Endothelial cell of umbilical vein (primary cell): ENCODE measurements around the gene PIK3CB. TPM values are rescaled to one million over a fixed set of nuclear protein-coding genes. Genes with fewer than 3 reads are reported as not detected.

Source experiments
- BruUV-seq: library from RNA; stranded (reverse); fragments of 400-500 nt; replicated peaks from 2 replicates; lab custom pipeline; 2021; lab: Mats Ljungman, UMichigan
- CTCF ChIA-PET: fragments of 300-600, 350-600 bp; sonication (Branson Sonifier 250); formaldehyde crosslinking; loops from one replicate; lab custom pipeline; 2021; ENCODE audit warnings: antibody characterized with exemption, inconsistent platforms; lab: Charles Lee
- POLR2A ChIA-PET: fragments of 300-600, 350-600 bp; sonication (Branson Sonifier 250); formaldehyde crosslinking; loops from one replicate; lab custom pipeline; 2021; ENCODE audit warnings: antibody characterized with exemption, inconsistent platforms; lab: Charles Lee
- DNase-seq: peaks from one replicate; pipeline ENCODE4 v3.0.0-alpha.2; 2011; ENCODE audit warnings: low read depth, low spot score
- FAIRE-seq: peaks from 2 replicates; lab custom pipeline; 2011; peaks lifted over from hg19 to GRCh38; lab: Jason Lieb, UNC
- H2AFZ ChIP-seq: 2 replicates; pipeline ENCODE4 v1.6.0; 2012; ENCODE audit warnings: low read depth, low read length, control low read depth, inconsistent platforms
- H3K27ac ChIP-seq: 2 replicates; pipeline ENCODE4 v1.5.1; 2011; ENCODE audit warnings: low read depth, mild to moderate bottlenecking, control low read depth, low read length, moderate library complexity; ENCODE audit not compliant: insufficient read depth
- H3K27me3 ChIP-seq, 2 experiments: 2 replicates each; pipeline versions ENCODE4 v1.6.0 to v1.6.1; 2011; ENCODE audit warnings: low read length in 2 of 2, mixed read lengths in 1 of 2; ENCODE audit not compliant: control insufficient read depth in 2 of 2, insufficient read depth in 2 of 2
- H3K36me3 ChIP-seq, 2 experiments: 2 replicates in 1 of 2; 3 replicates in 1 of 2; pipeline ENCODE4 v1.5.1; 2011; ENCODE audit warnings: low read length in 2 of 2, mild to moderate bottlenecking in 1 of 2, moderate library complexity in 1 of 2; ENCODE audit not compliant: control insufficient read depth in 2 of 2, insufficient read depth in 2 of 2; ENCODE audit errors: extremely low read depth in 1 of 2
- H3K4me1 ChIP-seq: 3 replicates; pipeline ENCODE4 v1.5.1; 2011; ENCODE audit warnings: mild to moderate bottlenecking, low read length; ENCODE audit not compliant: control insufficient read depth, insufficient read depth; ENCODE audit errors: extremely low read depth
- H3K4me2 ChIP-seq: 2 replicates; pipeline ENCODE4 v1.6.1; 2011; ENCODE audit warnings: low read length, control low read depth, mixed read lengths; ENCODE audit not compliant: insufficient read depth
- H3K4me3 ChIP-seq, 3 experiments: fragments of 200-600 bp in 1 of 3; sonication (generic), shearing (Covaris generic) in 1 of 3; replicated peaks in 1 of 3; 2 replicates each; pipeline ENCODE4 v1.5.1; 2011 to 2016; ENCODE audit warnings: control low read depth in 3 of 3, low read length in 3 of 3, mild to moderate bottlenecking in 2 of 3, inconsistent platforms in 1 of 3, low read depth in 1 of 3, moderate library complexity in 1 of 3; ENCODE audit not compliant: insufficient read depth in 1 of 3
- H3K79me2 ChIP-seq: 2 replicates; pipeline ENCODE4 v1.6.0; 2012; ENCODE audit warnings: low read length, inconsistent platforms; ENCODE audit not compliant: control insufficient read depth, insufficient read depth
- H3K9ac ChIP-seq: replicated peaks from 2 replicates; pipeline ENCODE3; 2011; ENCODE audit warnings: low read length, control low read depth; ENCODE audit not compliant: insufficient read depth; ENCODE audit errors: extremely low read depth
- H3K9me1 ChIP-seq: replicated peaks from 3 replicates; pipeline ENCODE4 v1.6.0; 2011; ENCODE audit warnings: mild to moderate bottlenecking, low read length; ENCODE audit not compliant: control insufficient read depth, insufficient read depth; ENCODE audit errors: extremely low read depth
- H3K9me3 ChIP-seq: replicated peaks from 2 replicates; pipeline ENCODE4 v1.5.1; 2012; ENCODE audit warnings: low read length, inconsistent platforms; ENCODE audit not compliant: control insufficient read depth, insufficient read depth
- H4K20me1 ChIP-seq: replicated peaks from 2 replicates; pipeline ENCODE3; 2011; ENCODE audit warnings: mild to moderate bottlenecking, low read length; ENCODE audit not compliant: control insufficient read depth, insufficient read depth; ENCODE audit errors: extremely low read depth
- CTCF ChIP-seq, 2 donors: IDR thresholded peaks; 1 replicate in 1 of 2; 2 replicates in 1 of 2; pipeline ENCODE4 v1.5.1; 2011; ENCODE audit warnings: low read length in 2 of 2, mild to moderate bottlenecking in 2 of 2, moderate library complexity in 2 of 2, control low read depth in 1 of 2, inconsistent platforms in 1 of 2, low read depth in 1 of 2; ENCODE audit not compliant: insufficient read depth in 1 of 2; ENCODE audit errors: extremely low read depth in 1 of 2
- EZH2 ChIP-seq: IDR thresholded peaks from 2 replicates; pipeline ENCODE4 v1.6.1; 2012; ENCODE audit warnings: borderline replicate concordance, low read depth, mild to moderate bottlenecking, moderate library complexity, low read length, inconsistent platforms; ENCODE audit not compliant: severe bottlenecking
- FOS ChIP-seq: IDR thresholded peaks from 2 replicates; pipeline ENCODE4 v1.6.1; 2011; ENCODE audit warnings: mild to moderate bottlenecking, low read length, moderate library complexity, borderline replicate concordance; ENCODE audit not compliant: insufficient read depth
- GATA2 ChIP-seq: IDR thresholded peaks from 2 replicates; pipeline ENCODE4 v1.7.0; 2011; ENCODE audit warnings: low read depth, mild to moderate bottlenecking, moderate library complexity, mixed read lengths, low read length; ENCODE audit not compliant: insufficient read length, insufficient read depth
- JUN ChIP-seq: IDR thresholded peaks from 2 replicates; pipeline ENCODE4 v1.6.1; 2011; ENCODE audit warnings: borderline replicate concordance, low read depth; ENCODE audit not compliant: insufficient read length, insufficient read depth
- MAX ChIP-seq: IDR thresholded peaks from 2 replicates; pipeline ENCODE4 v1.6.1; 2011; ENCODE audit not compliant: insufficient read depth, insufficient read length
- MYC ChIP-seq: IDR thresholded peaks from one replicate; pipeline ENCODE4 v1.6.1; 2011; ENCODE audit warnings: mild to moderate bottlenecking, low read depth, low read length
- POLR2A ChIP-seq: IDR thresholded peaks from 2 replicates; pipeline ENCODE4 v1.6.1; 2012; ENCODE audit warnings: low read depth, mild to moderate bottlenecking, control low read depth, low read length
- POLR2AphosphoS5 ChIP-seq: IDR thresholded peaks from 2 replicates; pipeline ENCODE4 v1.6.1; 2012; ENCODE audit warnings: low read depth, mild to moderate bottlenecking, control low read depth, low read length, moderate library complexity; ENCODE audit not compliant: insufficient read depth
- dilution Hi-C: fragments of 300-500 bp; cut with MboI; formaldehyde crosslinking; loops from one replicate; pipeline ENCODE4 v1.15.0; 2019; ENCODE audit warnings: low sequenced_read_pairs; ENCODE audit not compliant: extremely low pct_ligation_motif_present
- intact Hi-C: fragments of 100-400 bp; cut with micrococcal nuclease; formaldehyde crosslinking; loops from one replicate; pipeline ENCODE4 v1.10.0; 2022
- polyA plus RNA-seq, 4 experiments: library from polyadenylated mRNA; depleted of rRNA in 3 of 4; stranded (reverse) in 3 of 4; unstranded in 1 of 4; fragments of >200 nt; gene quantifications; 2 replicates each; pipeline versions ENCODE4 v1.2.1 to v1.2.3, GENCODE V29; 2011 to 2012; ENCODE audit warnings: missing spikeins in 1 of 4
- total RNA-seq: library from RNA; stranded (reverse); gene quantifications from 2 replicates; pipeline ENCODE4 v1.2.3, GENCODE V29; 2021

The PIK3CB gene
- total and polyA plus RNA-seq, 2 donors (not counting 3 experiments of a cell fraction or from before 2014, with no cell fraction given): 9.0 to 29.8 TPM

DNA sequence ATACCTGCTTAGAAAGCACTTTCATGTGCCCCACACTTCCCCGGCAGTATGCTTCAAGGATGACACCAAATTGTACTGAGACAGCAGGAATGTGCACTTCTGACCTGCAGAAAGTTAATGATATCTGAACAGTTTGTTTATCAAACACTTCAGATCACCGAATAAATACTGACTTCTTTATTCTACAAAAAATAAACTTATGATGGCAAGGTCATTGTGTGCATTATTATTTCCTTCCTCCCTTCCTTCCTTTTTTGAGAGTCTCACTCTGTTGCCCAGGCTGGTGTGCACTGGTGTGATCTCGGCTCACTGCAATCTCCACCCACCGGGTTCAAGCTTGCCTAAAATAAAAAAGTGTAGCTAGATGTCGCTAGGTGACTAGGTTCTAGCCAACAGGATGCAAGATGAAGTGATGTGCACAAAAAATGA, 145.8 kb downstream of the PIK3CB start:
- Histone ChIP-seq H3K36me3 (no peaks in the 10 kb centered on the region), H3K9ac (no peak overlapping the region), H3K4me3 (no peak overlapping the region), H3K9me3 (no peaks in the 10 kb centered on the region), H3K27ac (no peak overlapping the region), H4K20me1 (no peaks in the 10 kb centered on the region), H3K27me3 (no peaks in the 10 kb centered on the region), H3K4me2 (no peak overlapping the region), H2AFZ (no peak overlapping the region), H3K4me1 (peaks cover 4% of the 10 kb centered on the region), H3K9me1 (no peaks in the 10 kb centered on the region), H3K79me2 (no peaks in the 10 kb centered on the region)
- no peak for FAIRE-seq
- no peak for DNase-seq
- BruUV-seq: no TSS peak
- dilution Hi-C loops: no loop called here
- no peak for TF ChIP-seq EZH2
- TF ChIP-seq JUN: no peak
- TF ChIP-seq FOS: no peak
- TF ChIP-seq GATA2: no peak
- no peak for TF ChIP-seq MAX
- TF ChIP-seq MYC: no peak
- TF ChIP-seq POLR2A: no peak
- TF ChIP-seq CTCF (IDR thresholded peaks at IDR 0.05; ENCODE audit: extremely low read depth in 1 of 2, insufficient read depth in 1 of 2, low read depth in 1 of 2, low read length in 2 of 2): no peak
- TF ChIP-seq POLR2AphosphoS5: no peak
- CTCF ChIA-PET: interaction anchor here (1.0 to 4.6 kb wide), 6 partner anchors 8 to 227 kb away, joined by 3 to 41 read pairs (median 4); no protein-coding TSS in a partner anchor
- intact Hi-C loops: no loop called here
- POLR2A ChIA-PET: no interaction called here
